CD4-positive, alpha-beta T cell (primary cell): ENCODE data around the gene BIN1. TPM values are rescaled to one million over a fixed set of nuclear protein-coding genes. Genes with fewer than 3 reads are reported as not detected.

Experiments
- ATAC-seq: fragments of 200-7000 bp; cut with Tn5 transposase; one replicate; pipeline ENCODE4 v1.10.0; 2022; ENCODE audit warnings: mild to moderate bottlenecking; ENCODE audit not compliant: poor library complexity
- CTCF ChIA-PET: fragments of 350-600 bp; sonication (Branson Sonifier 250); formaldehyde crosslinking; loops from one replicate; lab custom pipeline; 2021; ENCODE audit warnings: antibody characterized with exemption, inconsistent platforms; lab: Charles Lee
- POLR2A ChIA-PET: fragments of 350-600 bp; sonication (Branson Sonifier 250); formaldehyde crosslinking; loops from one replicate; lab custom pipeline; 2021; ENCODE audit warnings: antibody characterized with exemption, inconsistent platforms; lab: Charles Lee
- DNase-seq, 14 experiments: peaks; one replicate each; pipeline ENCODE4 v3.0.0-alpha.2; 2013 to 2020; ENCODE audit warnings: mixed read lengths in 2 of 14
- H3K27ac ChIP-seq, 2 donors: one replicate each; pipeline versions ENCODE4 v1.5.1 to v1.7.0; 2013; ENCODE audit warnings: low read length in 2 of 2, low read depth in 1 of 2, mild to moderate bottlenecking in 1 of 2
- H3K27me3 ChIP-seq, 2 experiments: 1 replicate in 1 of 2; 2 replicates in 1 of 2; pipeline versions ENCODE4 v1.6.1 to v1.7.0; 2013; ENCODE audit warnings: low read length in 2 of 2, control low read depth in 1 of 2, mild to moderate bottlenecking in 1 of 2, moderate library complexity in 1 of 2; ENCODE audit not compliant: insufficient read depth in 2 of 2, control insufficient read depth in 1 of 2
- H3K36me3 ChIP-seq: one replicate; pipeline ENCODE4 v1.6.1; 2013; ENCODE audit warnings: low read length, control low read depth; ENCODE audit not compliant: insufficient read depth
- H3K4me1 ChIP-seq: one replicate; pipeline ENCODE4 v1.6.1; 2013; ENCODE audit warnings: low read length, control low read depth; ENCODE audit not compliant: insufficient read depth
- H3K4me3 ChIP-seq: one replicate; pipeline ENCODE4 v1.5.1; 2013; ENCODE audit warnings: mild to moderate bottlenecking, low read length, moderate library complexity
- H3K9me3 ChIP-seq, 2 experiments: 1 replicate in 1 of 2; 2 replicates in 1 of 2; pipeline versions ENCODE4 v1.6.1 to v1.7.0; 2013; ENCODE audit warnings: low read length in 2 of 2, mild to moderate bottlenecking in 2 of 2, control low read depth in 1 of 2, moderate library complexity in 1 of 2; ENCODE audit not compliant: control insufficient read depth in 1 of 2, insufficient read depth in 1 of 2
- H3K27ac Mint-ChIP-seq: one replicate; pipeline ENCODE4 v1.8.0; 2020; ENCODE audit warnings: mixed read lengths
- H3K27me3 Mint-ChIP-seq: one replicate; pipeline ENCODE4 v1.8.0; 2021; ENCODE audit warnings: mixed read lengths
- H3K36me3 Mint-ChIP-seq: one replicate; pipeline ENCODE4 v1.8.0; 2021; ENCODE audit warnings: low read depth, mixed read lengths
- H3K4me1 Mint-ChIP-seq: one replicate; pipeline ENCODE4 v1.8.0; 2021; ENCODE audit warnings: low read depth, mixed read lengths
- H3K4me3 Mint-ChIP-seq: one replicate; pipeline ENCODE4 v1.8.0; 2020; ENCODE audit warnings: mild to moderate bottlenecking, mixed read lengths
- H3K9me3 Mint-ChIP-seq: one replicate; pipeline ENCODE4 v1.8.0; 2020; ENCODE audit warnings: mixed read lengths
- CTCF ChIP-seq: fragments of 200-600 bp; IDR thresholded peaks from one replicate; pipeline ENCODE4 v1.8.0; 2022; ENCODE audit warnings: antibody characterized with exemption, mild to moderate bottlenecking
- intact Hi-C, 2 experiments: fragments of 100-400 bp; cut with DNase I in 1 of 2; cut with micrococcal nuclease in 1 of 2; formaldehyde crosslinking; loops; one replicate each; pipeline versions ENCODE4 v1.15.1 to v1.9.0; 2023 to 2025; cut with DNase I, micrococcal nuclease
- total RNA-seq, 174 experiments: library from RNA in 2 of 174; stranded (reverse) in 2 of 174; gene quantifications; one replicate each; pipeline ENCODE4 v1.2.3 and lab custom pipeline; 2021 to 2026

The BIN1 gene
- total RNA-seq, 2 experiments from 2014 or later: 98.8 to 104 TPM

GRCh38 chr2:127094509-127095366 lies 12.2 kb downstream of the BIN1 start:
- Mint-ChIP-seq H3K4me1 (no peaks in the 10 kb centered on the region), H3K27ac (no peak overlapping the region), H3K36me3 (no peaks in the 10 kb centered on the region), H3K4me3 (no peak overlapping the region), H3K9me3 (no peaks in the 10 kb centered on the region), H3K27me3 (no peaks in the 10 kb centered on the region)
- no peak overlapping the region for H3K4me3 ChIP-seq
- no peaks in the 10 kb centered on the region for H3K4me1 ChIP-seq
- DNase-seq: peak in 1 of 14 experiments; percentile 1
- H3K27me3 ChIP-seq: no peaks in the 10 kb centered on the region
- TF ChIP-seq CTCF: no peak
- intact Hi-C loops: no loop called here
- H3K36me3 ChIP-seq: no peaks in the 10 kb centered on the region
- CTCF ChIA-PET: no interaction called here
- no peaks in the 10 kb centered on the region for H3K9me3 ChIP-seq
- ATAC-seq: no peak
- H3K27ac ChIP-seq: no peak overlapping the region
- POLR2A ChIA-PET: interaction anchor here (1.2 kb wide), 1 partner anchor 13 kb away, joined by 3 read pairs; no protein-coding TSS in a partner anchor

- ATAC-seq (no peak), DNase-seq (peak in 1 of 14 experiments; percentile 3)
- Histone ChIP-seq H3K27ac (no peak overlapping the region), H3K9me3 (no peaks in the 10 kb centered on the region), H3K4me1 (no peaks in the 10 kb centered on the region), H3K27me3 (no peaks in the 10 kb centered on the region), H3K36me3 (no peaks in the 10 kb centered on the region), H3K4me3 (no peak overlapping the region)
- no peaks in the 10 kb centered on the region for H3K27me3 Mint-ChIP-seq
- ChIA-PET CTCF (no interaction called here), POLR2A (interaction anchor here (1.2 kb wide), 1 partner anchor 12 kb away, joined by 3 read pairs; no protein-coding TSS in a partner anchor)
- intact Hi-C loops: no loop called here
- no peaks in the 10 kb centered on the region for H3K36me3 Mint-ChIP-seq
- no peaks in the 10 kb centered on the region for H3K9me3 Mint-ChIP-seq
- no peak overlapping the region for H3K4me3 Mint-ChIP-seq
- no peak overlapping the region for H3K27ac Mint-ChIP-seq
- no peaks in the 10 kb centered on the region for H3K4me1 Mint-ChIP-seq
- no peak for TF ChIP-seq CTCF
Observed at GRCh38 chr2:127093648-127094210, 13.2 kb downstream of the BIN1 start.

GRCh38 chr2:127092901-127093516 lies 13.9 kb downstream of the BIN1 start:
- Mint-ChIP-seq H3K9me3 (no peaks in the 10 kb centered on the region), H3K4me1 (no peaks in the 10 kb centered on the region), H3K4me3 (no peak overlapping the region), H3K27ac (no peak overlapping the region), H3K27me3 (no peaks in the 10 kb centered on the region), H3K36me3 (no peaks in the 10 kb centered on the region)
- ATAC-seq (no peak), DNase-seq (no peak)
- no peak overlapping the region for H3K4me3 ChIP-seq
- TF ChIP-seq CTCF: no peak
- ChIA-PET CTCF (no interaction called here), POLR2A (no interaction called here)
- no peaks in the 10 kb centered on the region for H3K9me3 ChIP-seq
- intact Hi-C loops: no loop called here
- no peaks in the 10 kb centered on the region for H3K36me3 ChIP-seq
- H3K4me1 ChIP-seq: no peaks in the 10 kb centered on the region
- H3K27me3 ChIP-seq: no peaks in the 10 kb centered on the region
- no peak overlapping the region for H3K27ac ChIP-seq
